GM12865 (cell line): ENCODE data around the gene VWA3A.

Source experiments
- DNase-seq: peaks from one replicate; pipeline ENCODE4 v3.0.0; 2010; ENCODE audit warnings: low read depth
- H3K4me3 ChIP-seq: 2 replicates; pipeline ENCODE4 v1.5.1; 2011; ENCODE audit warnings: mild to moderate bottlenecking, low read depth, low read length, control low read depth
- CTCF ChIP-seq: IDR thresholded peaks from 2 replicates; pipeline ENCODE4 v1.5.1; 2011; ENCODE audit warnings: low read length, control low read depth, low read depth, inconsistent platforms; ENCODE audit not compliant: insufficient read depth; ENCODE audit errors: missing control alignments

Gene VWA3A

GRCh38 chr16:22190081-22190775 lies 97.9 kb downstream of the VWA3A start:
- DNase-seq = peak; percentile 100
- H3K4me3 ChIP-seq = peak overlapping the region; percentile 64
- TF ChIP-seq CTCF = no peak

GRCh38 chr16:22190776-22191531 lies 98.6 kb downstream of the VWA3A start:
- TF ChIP-seq CTCF = no peak
- DNase-seq = peak; percentile 98
- peak overlapping the region; percentile 82 for H3K4me3 ChIP-seq

- no peak for TF ChIP-seq CTCF
- DNase-seq = peak; percentile 72
- peak overlapping the region; percentile 82 for H3K4me3 ChIP-seq
Measured at GRCh38 chr16:22191532-22192260, 99.4 kb downstream of the VWA3A start.

- DNase-seq = peak; percentile 94
- H3K4me3 ChIP-seq = peak overlapping the region; percentile 82
- TF ChIP-seq CTCF = no peak
Measured at GRCh38 chr16:22192261-22193062, 100.1 kb downstream of the VWA3A start.

GRCh38 chr16:22193063-22193411 lies 100.7 kb downstream of the VWA3A start:
- no peak for TF ChIP-seq CTCF
- DNase-seq = no peak
- no peak overlapping the region for H3K4me3 ChIP-seq

- H3K4me3 ChIP-seq = peak overlapping the region; percentile 14
- no peak for TF ChIP-seq CTCF
- DNase-seq = peak; percentile 73
Measured at GRCh38 chr16:22194707-22195444, 102.5 kb downstream of the VWA3A start.
